ENCODE measurements around the gene SPA17.
A peak's percentile ranks its signal among the peaks of the same experiment; 100 is the strongest.

The SPA17 gene

DNA sequence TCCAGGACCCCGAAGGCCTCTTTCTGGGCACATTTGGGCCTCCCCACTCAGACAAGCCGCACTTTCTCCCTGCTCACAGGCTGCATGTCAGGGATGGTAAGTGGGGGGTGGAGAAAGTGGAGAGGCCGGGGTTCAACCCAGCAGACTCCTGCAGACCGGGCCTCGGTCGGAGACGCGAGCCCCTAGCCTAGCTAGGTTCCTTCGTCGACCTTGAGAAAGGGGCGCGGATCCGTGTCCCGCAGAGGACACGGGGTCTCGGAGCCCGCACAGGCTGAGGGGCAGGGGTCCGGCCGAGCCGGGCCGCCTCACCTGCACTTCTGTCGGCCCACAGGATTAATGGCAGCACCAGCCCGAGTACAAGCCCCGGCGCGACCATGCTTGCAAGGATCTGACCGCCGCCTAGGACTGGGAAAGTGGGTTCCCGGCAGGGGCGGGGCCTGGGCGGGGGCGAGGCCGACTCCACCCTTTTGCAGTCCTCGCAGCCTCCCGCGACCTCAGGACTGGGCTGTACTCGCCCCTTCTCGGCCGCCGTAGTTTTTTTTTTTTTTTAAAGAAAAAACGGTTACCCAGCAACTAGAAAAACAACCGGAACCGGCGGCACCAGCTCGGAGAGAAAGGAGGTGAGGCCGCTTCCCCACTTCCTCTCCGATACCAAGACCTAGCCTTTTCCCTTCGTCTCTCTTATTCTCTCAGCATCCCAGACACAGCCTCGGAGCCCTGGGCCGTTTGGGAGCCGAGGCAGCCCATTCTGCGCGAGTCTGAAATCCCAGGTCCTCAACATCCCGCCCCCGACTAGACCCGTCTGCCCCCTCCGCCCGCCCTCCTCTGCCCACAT is at the start of gene SPA17, which contains the start of gene SIAE:
SPA17 (plus strand) TSS at position 572 of the 835 bp plus-strand sequence. CDS start 1,361 bp downstream, outside the sequence.
SIAE (minus strand) TSS at position 407 of the 835 bp plus-strand sequence; CDS start at position 376, 31 bp downstream.
- peak; percentile 92 for DNase-seq (ENCODE audit: low spot score)

DNA sequence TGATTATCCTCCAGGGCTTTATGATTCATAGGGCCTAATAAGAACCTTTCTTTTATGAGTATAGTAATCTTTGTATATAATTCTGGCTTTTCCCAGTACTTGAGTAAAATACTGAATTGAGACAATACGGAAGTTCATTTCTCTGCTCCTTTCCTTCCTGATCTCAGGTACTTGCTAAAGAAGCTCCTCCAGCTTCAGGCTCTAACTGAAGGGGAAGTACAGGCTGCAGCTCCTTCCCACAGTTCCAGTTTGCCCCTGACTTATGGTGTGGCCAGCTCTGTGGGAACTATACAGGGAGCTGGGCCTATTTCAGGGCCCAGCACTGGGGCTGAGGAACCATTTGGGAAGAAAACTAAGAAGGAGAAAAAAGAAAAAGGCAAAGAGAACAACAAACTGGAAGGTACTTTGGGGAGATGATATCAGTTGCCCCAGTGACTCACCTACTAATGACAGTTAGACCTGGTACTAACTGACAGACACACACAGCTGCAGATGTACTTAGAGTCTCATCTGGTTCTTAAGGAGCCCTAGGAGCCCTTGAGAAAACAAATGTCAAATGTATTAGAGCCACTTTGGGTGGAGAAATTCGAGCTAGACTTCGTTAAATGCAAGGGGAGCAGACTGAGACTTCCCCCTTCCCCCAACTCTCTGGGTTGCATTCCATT is 48.1 kb upstream of the SPA17 start:
- no peak for DNase-seq (ENCODE audit: low spot score)

DNA sequence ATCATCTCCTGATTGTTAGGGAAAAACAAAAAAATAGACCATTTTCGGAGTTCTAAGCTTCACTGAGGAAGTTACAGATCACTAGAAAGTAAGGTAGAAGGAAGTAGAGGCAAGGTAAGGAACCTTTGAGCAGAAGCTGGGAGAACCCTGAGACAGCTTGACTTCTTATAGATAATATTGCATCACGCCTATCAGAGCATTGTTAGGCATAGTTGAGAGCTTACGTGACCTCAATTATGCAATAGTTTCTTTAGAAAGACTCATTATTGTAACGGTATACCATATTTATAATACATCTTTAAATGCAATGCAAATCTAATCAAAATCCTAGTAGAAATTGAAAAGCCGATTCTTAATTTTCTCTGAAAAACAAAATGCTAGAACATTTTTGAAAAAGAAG is 46.2 kb upstream of the SPA17 start:
- DNase-seq (ENCODE audit: low spot score) = no peak

DNA sequence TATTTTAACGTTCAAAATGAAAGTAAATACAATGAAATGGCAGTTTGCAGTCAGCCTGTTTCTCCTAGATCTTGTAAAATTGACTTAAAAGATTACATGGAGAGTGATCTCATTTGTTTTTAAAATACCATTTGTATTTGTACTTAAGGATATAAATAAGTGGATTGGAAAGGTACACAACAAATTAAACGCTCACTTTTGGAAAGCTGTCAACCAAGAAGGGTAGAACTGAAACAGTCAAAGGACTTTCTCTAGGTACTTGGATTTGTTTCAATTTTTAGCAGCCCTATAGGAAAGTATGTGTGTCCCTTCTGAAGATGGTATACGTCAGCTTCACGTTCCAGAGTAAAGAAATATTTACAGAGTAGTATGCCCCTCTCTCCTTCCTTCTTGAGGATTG is 43.7 kb upstream of the SPA17 start:
- DNase-seq (ENCODE audit: low spot score) = no peak

DNA sequence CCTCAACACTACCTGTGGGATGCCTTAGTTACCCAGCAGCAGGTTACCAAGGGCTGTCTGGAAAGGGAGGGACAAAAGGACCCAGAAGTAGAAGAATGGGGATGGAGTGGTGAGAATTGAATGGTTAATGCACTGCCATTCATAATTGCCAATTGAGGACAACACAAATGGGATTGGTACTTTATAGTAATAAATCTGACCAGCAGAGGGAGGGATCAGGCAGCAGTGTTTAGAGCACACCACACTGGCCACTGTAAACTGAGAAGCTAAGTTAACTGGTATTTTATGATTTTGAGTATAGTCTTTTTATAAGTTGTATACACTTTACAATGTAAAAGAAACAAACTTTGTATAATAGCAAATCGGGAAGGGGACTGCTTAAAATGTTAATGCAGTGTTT is 40.3 kb upstream of the SPA17 start:
- no peak for DNase-seq (ENCODE audit: low spot score)

DNA sequence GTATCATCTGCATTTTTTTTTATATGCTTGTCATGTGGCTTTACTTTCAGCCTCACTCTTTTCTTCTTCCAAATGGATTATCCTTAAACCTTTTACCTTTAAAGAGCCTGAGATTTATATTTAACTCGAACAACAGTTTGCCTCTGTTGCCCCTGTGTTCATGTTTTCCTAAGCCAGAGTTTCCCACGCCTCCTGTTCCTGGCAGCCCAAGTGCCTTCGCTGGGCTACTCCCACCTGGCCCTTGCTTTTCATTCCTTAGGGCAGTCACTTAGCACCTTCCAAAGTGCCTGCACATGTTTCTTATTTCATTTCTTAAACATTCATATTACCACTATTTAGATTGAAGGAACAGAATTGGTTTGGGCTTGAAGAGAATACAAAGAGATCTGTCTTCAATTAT is 37.8 kb upstream of the SPA17 start:
- no peak for DNase-seq (ENCODE audit: low spot score)

DNA sequence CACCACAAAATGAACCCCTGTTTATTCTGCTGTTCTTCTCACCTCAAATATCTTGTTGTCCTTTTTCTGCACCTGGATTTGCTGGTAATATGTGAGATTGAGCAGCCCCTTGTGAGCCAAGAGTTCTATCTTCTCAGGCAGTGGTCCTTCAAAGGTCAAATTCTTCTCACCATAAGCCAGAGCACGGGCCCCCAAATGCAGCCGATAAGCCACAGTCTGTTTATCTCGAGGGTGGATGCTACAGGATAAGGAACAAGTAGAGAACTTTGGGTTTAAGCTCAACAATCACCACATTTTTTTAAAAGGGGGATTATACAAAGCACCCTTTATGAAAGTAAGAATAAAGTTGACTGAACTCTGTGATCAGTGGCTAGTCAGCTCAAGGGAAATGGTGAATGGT is 35.2 kb upstream of the SPA17 start:
- DNase-seq (ENCODE audit: low spot score) = no peak

DNA sequence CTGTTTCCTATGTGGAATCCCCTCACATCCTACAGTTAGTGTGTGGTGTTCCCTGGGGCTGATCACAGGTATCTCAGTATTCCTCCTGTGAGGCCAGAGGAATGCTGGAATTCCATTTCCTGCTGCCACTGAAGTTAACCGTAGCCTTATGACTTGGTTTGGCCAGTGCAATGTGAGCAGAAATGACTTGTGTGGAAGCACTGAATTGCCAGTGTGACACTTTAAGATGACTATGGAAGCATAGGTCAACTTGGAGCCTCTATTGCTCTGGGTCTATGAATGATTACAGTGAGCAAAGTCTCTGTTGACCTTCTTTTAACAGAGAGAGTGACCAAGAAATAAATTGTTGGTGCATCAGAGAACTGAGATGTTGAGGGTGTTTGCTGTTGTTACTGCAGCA is 34.5 kb upstream of the SPA17 start:
- DNase-seq (ENCODE audit: low spot score) = no peak

DNA sequence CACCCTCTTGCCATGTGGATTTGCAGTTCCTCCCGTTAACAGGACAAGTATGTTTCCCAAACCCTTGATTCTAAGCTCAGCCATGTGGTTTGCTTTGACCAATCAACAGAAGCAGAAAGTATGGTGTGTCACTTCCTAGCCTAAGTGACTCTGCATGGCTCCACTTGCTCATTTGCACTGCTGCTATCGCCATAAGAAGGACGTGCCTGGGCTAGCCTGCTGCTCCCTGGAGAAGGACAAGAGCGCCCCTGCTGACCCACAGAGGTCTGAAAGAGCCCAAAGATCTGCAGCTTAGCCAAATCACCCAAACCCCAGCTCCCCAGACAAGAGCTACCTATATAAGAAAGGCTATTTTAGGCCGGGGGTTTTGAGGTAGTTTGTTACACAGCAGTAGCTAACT is 33.0 kb upstream of the SPA17 start:
- DNase-seq (ENCODE audit: low spot score) = no peak

DNA sequence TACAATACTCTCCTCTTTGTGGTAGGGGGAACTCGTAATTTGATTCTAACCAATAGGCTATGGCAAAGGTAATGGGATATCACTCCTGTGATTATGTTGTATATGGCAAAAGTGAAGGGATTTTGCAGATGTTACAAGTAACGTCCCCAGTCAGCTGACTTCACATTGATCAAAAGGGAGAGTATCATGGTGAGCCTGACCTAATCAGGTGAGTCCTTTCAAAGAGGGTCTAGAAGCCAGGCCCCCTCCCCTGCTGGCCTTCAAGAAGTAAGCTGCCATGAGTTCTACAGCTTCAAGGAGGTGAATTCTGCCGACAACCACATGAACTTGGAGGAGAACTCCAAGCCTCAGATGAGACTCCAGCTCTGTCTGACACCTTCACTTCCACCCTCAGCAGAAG is 31.1 kb upstream of the SPA17 start:
- no peak for DNase-seq (ENCODE audit: low spot score)

DNA sequence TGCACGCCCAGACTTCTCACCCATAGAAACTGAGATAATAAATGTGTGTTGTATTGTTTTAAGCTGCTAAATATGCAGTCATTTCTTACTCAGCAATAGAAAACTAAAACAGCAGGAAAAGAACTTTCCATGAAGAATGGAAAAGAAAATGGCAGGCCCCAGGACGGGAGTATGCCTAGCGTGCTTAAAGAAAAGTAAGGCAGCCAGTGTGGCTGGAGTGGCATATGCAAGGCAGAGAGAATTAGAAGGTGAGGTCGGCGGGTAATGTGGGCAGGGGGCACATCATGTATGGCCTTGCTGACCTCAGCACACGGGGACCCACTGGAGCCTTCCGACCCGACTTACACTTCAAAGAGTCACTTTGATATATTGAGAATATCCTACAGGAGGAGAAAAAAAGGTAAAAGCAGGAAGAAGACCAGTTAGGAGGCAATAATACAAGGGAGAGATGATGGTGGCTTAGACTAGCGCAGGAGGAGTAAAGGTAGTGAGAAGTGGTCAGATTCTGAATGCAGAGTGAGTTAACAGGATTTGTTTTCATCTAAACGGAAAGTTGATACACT is 30.6 kb upstream of the SPA17 start:
- DNase-seq (ENCODE audit: low spot score) = no peak

DNA sequence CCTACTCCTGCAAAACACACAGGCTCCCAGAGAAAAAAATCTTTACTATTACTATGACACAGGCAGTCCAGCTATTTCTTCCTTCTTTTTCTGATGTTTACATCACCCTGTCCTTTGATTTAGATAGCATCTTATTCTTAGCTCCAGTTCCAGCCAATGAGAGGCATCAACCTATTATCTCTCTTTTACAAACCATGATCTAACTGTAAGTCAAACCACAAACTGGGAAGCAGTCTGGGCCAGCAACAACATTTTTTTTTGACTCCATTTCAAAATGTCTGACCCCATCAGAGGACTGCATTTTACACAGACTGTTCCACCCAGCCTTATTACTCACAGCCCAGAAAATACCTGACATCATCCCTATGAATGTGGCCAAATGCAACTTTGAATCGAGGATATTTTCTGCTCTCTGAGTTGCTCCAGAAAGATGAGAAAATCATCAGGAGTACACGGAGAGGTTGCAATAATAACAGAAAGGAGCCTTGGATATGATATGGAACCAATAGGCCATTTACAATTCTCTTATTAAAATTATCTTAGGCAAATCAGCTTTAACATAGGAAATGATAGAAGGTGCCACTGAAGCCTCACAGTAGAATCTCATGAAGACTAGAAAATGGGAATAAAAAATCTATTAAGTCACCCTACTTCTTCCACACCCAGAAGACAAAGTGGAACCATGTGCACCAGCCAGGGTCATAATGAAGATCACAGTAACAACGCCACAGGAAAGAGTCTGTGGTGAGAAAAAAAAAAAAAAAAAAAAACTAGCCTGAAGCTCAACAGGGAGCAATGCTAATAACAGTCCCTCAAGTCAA is 29.9 kb upstream of the SPA17 start:
- DNase-seq (ENCODE audit: low spot score) = no peak

DNA sequence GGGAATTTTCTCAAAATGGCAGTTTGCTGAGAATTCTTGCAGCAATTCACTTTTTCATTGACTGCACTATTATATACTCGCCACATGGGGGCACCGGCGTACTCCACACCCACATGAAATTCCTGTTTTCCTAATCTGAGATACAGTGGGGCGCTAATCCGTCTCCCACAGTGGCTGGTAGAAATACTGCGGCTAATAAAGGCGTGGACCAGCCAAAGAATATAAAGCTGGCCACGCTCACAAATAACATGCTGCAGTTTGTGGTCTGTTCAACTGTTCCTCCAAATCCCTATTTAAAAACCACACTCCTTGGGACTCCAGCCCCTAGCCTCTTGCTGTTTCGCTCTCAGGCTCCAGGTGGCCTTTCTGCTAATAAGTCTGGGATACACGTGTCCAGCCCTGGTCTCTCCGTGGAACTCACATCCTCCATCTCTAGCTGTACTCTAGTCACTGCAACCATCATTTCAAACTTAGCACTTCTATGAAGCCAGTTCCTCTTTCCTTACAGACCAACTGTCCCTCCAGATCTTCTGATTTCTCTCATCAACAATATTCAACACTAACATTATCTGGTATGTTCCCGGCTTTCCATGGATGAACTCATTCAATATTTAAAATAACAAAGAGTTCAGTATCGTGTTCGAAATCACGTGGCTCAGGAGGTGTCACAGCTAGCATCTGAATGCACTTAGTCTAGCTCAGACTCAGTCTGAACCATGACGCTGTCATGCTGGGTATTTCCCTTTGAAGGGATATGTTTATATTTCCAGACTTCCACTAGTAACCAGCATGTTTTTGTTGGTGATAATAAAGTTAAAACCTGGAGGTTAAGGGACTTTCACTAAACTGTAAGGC is 29.1 kb upstream of the SPA17 start:
- DNase-seq (ENCODE audit: low spot score) = peak; percentile 16

DNA sequence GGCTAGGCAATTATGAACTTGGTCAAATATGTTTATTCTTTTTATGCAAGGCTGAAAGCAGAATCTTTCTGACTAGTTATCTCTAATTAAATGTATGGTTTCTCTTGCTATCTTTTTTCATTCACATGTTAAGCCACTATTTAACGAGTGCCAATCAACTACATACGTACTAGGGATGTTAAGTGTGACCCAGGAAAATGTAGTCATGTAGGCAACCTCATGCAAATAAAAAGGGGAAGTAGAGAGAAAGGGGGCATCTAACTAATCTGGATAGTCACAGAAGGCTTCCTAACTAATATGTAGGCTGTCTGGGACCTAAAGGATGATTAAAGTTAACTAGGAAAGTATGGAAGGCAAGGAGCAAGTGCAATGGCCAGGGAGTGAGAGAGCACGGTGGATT is 27.6 kb upstream of the SPA17 start:
- no peak for DNase-seq (ENCODE audit: low spot score)

DNA sequence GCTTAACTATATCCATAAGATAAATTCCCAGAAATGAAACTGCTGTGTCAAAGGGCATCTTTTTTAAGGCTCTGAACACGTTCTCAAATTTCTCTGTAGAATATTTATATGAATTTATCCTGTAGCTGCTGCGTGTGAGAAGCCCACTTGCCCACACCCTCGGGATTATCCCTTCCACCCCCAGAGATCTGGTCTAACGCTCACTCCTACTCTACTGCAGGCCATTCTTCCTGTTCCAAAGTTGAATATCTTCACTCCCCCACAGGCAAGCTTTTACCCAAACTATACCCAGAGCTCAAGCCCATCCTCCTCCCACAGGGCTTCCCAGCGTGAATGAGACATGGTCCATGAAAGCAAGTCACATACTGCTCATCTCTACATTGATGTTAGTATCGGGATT is 25.1 kb upstream of the SPA17 start:
- DNase-seq (ENCODE audit: low spot score) = no peak

DNA sequence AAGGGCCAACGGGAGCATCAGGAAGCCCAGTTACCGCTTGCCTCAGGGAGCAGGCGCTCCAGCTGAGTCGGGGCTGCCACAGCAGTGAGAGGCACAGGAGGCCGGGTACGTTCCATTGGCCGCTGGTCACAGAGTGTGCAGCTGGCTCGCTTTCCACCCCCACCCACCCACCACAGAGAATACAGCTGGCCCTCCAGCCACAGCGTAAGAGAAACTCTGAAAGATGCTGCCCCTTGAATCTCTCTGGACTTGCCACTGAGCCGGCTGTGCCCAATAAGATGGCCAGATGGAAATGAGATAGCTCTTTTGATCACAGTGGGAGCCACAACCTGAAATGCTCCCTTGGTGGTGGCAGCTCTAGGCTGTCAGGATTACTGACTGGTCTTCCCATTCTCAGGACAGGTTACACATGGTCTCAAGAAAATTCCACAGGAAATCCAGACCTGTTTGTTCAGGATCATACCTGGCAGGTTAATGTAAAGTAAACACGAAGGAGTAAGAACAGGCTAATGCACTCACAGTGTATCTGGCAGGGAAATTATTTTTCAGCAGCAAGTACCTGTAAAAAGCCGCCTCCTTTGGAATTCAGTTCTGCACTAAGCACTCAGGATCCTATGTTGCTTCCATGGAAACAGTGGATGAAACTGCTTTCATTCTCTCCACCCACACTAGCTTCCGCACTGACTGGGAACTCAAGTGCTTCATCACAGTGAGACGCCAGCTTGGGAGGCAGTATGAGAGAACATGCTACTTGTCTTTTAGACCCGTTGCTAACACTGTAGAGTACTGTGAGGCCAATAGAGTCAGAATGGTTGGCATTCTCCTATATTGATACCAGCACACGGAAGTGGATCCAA is 16.7 kb upstream of the SPA17 start:
- no peak for DNase-seq (ENCODE audit: low spot score)

DNA sequence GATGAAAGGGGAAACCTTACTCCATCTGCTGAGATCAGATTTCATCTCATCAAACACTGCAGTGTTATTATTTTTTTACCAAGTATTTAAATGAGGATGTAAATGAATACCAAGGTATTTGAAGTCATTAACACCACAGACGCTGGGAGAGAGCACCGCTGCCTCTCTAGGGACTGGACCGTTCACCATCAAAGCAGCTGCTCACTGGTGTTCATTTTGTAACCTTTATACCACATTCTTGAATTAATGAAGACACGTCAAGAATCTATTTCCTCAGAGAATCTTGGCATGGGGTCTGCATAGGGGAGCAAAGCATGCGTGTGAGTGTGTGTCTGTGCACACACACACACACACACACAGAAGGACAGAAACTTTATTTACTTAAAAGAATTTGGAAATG is 15.8 kb upstream of the SPA17 start:
- no peak for DNase-seq (ENCODE audit: low spot score)

DNA sequence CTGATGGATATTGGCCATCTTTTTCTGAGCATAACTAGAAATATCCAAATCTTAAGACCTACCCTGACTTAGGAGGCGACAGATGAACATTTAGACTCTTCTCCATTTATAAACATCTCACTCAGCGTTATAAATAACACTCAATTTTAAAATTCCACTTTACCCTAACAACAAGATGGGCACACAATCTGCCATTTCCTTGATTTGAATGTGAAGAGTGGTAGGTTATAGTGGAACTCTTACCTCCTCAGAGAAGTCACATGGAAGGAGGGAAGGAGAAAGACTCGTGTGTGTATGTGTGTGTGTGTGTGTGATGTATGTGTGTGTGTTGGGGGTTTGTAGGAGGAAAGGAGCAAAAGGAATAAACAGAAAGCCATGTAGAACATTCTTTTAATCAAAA is 15.2 kb upstream of the SPA17 start:
- no peak for DNase-seq (ENCODE audit: low spot score)

DNA sequence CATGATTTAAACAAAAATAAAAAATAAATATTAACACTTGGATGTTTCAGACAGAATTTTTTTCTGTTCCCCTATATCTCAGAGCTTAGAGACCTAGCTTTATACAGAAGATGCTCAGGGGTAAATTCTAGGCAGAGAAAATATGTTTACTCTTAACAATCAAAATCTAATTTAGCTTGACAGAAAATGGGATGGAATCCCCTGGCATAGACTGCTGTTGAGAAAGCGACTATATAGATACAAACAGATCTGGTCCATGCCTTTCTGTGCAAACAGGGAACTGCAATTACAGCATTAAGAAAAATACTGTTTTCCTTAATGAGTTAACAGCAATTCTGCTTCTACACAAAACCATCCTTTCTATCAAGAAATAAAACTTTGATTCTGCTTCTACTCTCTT is 14.7 kb upstream of the SPA17 start:
- no peak for DNase-seq (ENCODE audit: low spot score)

DNA sequence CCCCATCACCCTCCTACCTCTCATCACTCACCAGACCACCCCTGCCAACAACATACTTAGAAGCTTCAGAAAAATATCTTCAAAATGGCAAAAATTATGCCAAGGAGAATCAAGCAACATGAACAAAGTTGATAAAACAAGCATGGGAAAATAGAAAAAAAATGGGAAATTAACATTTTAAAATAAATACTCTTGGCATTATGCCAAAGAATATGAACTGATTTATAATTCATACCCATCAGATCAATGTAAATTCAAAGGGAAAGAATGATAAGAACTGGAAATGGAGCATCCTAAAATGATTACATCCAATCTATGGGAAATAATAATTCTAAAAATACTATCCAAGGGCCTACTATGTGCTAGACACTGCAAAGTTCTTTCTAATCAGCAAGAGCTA is 12.2 kb upstream of the SPA17 start:
- no peak for DNase-seq (ENCODE audit: low spot score)
